Activated naive CD4-positive, alpha-beta T cell treated with Interleukin-2 at 50 U/mL for 16 hours (primary cell): ENCODE data around the gene HAX1.
"Not testable (repeated sequence)": the region's sequence is repeated elsewhere in the genome, so short reads cannot be mapped to it uniquely, and the experiment has no call there.

Experiments used
- DNase-seq: peaks from one replicate; pipeline ENCODE4 v3.0.0-alpha.2; 2020

HAX1 gene

DNA sequence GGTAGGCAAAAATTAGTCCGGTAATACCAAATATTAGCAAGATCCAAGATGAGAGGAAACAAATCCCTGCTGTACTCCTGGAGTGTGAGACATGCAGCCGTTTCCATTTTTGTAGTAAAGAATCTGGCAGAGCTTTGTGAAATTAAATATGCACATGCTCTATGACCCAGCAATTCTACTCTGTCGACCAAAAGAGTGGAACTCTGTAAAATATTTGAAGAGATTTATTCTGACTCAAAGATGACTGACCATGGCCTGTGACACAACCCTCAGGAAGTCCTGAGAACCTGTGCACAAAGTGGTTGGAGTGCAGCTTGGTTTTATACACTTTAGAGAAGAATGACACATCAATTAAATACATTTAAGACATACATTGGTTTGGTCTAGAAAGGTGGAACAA is 16.2 kb downstream of the HAX1 start:
- no peak for DNase-seq

DNA sequence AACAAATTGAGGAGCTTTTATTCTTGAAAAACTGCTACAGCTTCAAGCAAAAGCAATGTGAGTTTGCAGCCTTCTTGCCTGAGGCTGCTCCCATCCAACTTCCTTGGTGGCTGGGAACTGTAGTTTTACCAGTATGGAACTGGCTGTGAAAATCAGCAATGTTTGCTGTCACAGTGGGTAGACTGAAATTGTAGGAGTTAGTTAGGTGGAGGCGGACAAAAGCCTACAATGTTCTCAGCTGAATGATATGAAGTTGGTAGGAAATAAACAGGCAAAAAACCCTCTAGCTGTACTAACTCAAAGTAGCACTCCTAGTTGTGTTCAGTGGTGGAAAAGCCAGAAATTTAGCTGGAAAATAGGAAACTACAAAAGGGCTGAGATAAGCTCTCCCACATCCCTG is 18.5 kb downstream of the HAX1 start:
- DNase-seq, result no peak

- no peak for DNase-seq
Measured at GRCh38 chr1:154295408-154296235, 23.2 kb downstream of the HAX1 start.

DNA sequence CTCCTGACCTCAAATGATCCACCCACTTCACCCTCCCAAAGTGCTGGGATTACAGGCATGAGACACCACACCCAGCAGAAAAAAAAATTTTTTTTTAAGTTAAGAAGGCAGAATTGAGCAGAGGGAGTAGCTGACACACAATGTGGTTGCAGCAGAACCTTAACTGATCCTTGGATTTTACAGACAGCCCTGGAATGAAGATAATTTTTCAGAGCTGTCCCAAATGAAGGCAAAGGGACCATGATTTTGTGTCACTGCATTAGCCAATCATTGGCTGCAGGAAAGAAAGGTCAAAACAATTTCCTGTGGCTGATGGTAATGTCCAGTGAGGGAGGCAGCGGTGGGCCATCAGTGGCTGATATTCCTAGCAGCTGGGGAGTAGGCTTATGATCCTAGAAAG is 29.2 kb downstream of the HAX1 start:
- no peak for DNase-seq

DNA sequence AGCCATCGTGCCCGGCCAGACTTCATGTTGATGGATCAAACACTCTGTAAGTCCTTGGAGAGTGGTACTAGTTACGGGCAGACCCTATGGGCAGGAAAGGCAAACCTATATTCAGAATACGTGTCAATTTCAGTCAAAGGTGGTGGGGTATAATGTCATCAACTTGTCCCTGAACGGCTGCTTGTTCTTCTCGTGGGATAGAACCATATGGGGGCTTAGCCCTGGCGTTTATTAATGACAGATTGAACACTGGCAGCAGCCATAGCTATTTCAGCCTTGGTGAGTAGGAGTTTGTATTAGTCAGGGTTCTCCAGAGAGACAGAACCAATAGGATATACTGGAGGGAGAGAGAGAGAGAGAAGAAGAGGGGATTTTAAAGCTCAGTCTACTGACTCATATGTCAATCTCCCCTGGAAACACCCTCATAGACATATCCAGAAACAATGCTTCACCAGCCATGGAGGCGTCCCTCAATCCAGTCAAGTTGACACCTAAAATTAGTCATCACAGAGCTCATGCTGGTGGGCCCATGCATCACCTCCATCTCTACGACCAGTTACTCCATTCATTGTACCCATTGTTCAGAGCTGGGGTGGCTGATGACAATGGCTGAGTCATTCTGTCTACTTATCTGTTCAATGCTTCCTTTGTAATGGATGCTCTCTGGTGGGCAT is 32.4 kb downstream of the HAX1 start:
- DNase-seq, result peak; percentile 52

- no peak for DNase-seq
Measured at GRCh38 chr1:154306151-154306550, 33.7 kb downstream of the HAX1 start.

GRCh38 chr1:154307670-154308270 is 35.3 kb downstream of the HAX1 start:
- DNase-seq, result peak; percentile 8

DNA sequence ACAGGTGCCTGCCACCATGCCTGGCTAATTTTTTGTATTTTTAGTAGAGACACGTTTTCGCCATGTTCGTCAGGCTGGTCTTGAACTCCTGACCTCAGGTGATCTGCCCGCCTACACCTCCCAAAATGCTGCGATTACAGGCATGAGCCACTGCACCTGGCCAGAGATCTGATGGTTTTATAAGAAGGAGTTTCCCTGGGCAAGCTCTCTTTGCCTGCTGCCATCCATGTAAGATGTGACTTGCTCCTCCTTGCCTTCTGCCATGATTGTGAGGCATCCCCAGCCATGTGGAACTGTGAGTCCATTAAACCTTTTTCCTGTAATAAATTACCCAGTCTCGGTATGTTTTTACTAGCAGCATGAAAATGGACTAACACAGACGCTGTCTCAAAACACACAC is 36.7 kb downstream of the HAX1 start:
- DNase-seq, result not testable (repeated sequence)

GRCh38 chr1:154312229-154313065 is 40.0 kb downstream of the HAX1 start:
- not testable (repeated sequence) for DNase-seq

DNA sequence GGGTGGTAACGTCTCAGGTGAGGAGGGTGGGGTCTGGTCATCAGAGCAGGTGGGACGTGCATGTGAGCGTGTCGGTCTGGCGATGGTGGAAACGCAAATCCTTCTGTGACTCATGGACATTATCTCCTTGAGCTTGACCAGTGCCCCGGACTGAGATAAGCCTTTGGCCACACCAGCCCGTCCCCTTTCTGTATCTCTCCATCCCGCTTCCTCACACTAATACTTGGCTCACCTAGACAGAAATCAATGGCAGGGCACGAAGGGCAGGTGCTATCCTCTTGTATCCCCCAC is 40.6 kb downstream of the HAX1 start:
- DNase-seq, result no peak

GRCh38 chr1:154314226-154314625 is 41.8 kb downstream of the HAX1 start:
- not testable (repeated sequence) for DNase-seq

- no peak for DNase-seq
Measured at GRCh38 chr1:154316704-154317103, 44.3 kb downstream of the HAX1 start.

GRCh38 chr1:154318386-154318785 is 46.0 kb downstream of the HAX1 start:
- no peak for DNase-seq

DNA sequence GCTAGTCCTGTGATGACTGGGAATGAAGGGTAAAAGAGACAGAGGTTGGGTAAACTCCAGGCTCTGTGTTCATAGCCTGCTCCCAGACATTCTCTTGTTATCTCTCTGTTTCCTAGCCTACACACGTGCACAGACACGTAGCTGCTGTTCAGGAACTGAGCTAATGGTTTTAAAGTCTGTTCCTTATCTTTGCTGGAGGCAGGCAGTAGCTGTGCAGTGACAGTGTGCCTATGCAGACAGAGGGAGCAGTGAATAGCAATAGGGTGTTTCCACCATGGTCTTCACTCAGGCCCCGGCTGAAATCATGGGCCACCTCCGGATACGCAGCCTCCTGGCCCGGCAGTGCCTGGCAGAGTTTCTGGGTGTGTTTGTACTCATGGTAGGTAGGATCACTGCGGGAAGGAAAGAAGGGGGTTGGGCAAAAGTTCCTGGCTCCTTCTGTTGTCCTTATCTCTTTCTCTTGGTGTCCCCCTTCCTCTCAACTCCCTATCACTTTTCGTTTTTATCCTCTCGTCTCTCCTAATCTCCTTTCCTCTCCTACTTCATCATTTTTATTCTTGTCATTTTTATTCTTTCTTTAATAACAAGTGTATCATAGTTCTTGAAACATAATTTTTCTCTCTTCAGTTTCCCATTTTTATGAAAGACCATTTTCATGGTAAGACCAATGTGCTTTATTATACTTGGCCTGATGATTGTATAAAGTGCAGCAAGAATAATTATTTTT is 48.6 kb downstream of the HAX1 start, which contains the start of gene AQP10:
Gene AQP10 (plus strand): TSS at position 212 of the 727 bp plus-strand sequence. CDS start 63 bp downstream, at position 275.
- DNase-seq, result no peak

DNA sequence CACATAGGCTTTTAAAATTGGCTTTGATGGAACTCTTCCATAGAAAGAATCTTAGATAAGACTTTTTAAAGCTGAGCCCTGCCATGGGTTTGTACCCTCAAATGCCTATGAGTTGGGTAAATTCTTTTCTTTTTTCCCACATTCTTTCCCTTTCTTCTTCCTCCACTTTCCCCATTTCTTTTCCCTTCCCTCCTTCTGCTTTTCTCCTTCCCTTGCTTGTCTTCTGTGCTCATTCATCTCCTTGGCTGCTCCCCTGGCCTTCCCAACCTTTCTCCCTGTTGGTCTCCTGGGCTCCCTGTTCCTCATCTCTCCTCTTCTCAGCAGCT is 49.1 kb downstream of the HAX1 start:
- not testable (repeated sequence) for DNase-seq

DNA sequence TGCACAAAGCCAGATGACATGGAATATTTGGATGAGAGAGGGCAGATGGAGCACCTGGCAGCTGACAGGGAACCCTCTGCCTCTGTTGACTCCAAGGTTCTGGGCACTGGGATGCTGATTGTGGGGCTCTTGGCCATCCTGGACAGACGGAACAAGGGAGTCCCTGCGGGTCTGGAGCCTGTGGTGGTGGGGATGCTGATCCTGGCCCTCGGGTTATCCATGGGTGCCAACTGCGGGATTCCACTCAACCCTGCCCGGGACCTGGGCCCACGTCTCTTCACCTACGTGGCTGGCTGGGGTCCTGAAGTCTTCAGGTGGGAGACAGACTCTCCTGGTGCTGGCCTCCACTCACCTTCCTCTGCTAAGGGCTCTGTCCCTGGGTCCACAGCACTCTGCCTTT is 51.1 kb downstream of the HAX1 start:
- no peak for DNase-seq

DNA sequence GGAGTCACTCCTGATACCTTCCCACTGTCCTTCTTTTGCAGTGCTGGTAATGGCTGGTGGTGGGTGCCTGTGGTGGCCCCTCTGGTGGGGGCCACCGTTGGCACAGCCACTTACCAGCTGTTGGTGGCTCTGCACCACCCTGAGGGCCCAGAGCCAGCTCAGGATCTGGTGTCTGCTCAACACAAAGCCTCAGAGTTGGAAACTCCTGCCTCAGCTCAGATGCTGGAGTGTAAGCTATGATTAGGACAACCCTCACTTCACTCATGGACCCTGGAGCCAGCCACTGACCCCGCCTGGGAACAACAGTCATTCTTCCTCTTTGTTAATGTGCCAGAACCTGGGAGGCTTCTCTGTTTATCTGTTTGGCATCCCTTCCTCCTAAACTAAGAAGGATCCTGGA is 51.8 kb downstream of the HAX1 start:
- DNase-seq, result no peak

GRCh38 chr1:154324669-154325582 is 52.5 kb downstream of the HAX1 start, which contains the start of gene ATP8B2:
ATP8B2 (plus strand) TSS chr1:154325525; CDS start chr1:154328142, 2,617 bp downstream.
- DNase-seq, result peak; percentile 84
